HCT116 (cell line): ENCODE measurements around the gene SLC22A23. TPM values are rescaled to one million over a fixed set of nuclear protein-coding genes. Genes with fewer than 3 reads are reported as not detected.

Experiments used
- ATAC-seq: fragments of 200-7000 bp; cut with Tn5 transposase; 2 replicates; pipeline ENCODE4 v1.9.1; 2020; ENCODE audit warnings: mild to moderate bottlenecking, moderate library complexity
- BruUV-seq: library from RNA; stranded (reverse); fragments of 400-500 nt; replicated peaks from 2 replicates; lab custom pipeline; 2021; lab: Mats Ljungman, UMichigan
- CTCF ChIA-PET: fragments of 300-600 bp; sonication (Branson Sonifier 250); formaldehyde crosslinking; loops from one replicate; lab custom pipeline; 2021; ENCODE audit warnings: antibody characterized with exemption; lab: Charles Lee
- POLR2A ChIA-PET: fragments of 300-600, 350-600 bp; sonication (Branson Sonifier 250); formaldehyde crosslinking; loops from one replicate; lab custom pipeline; 2021; ENCODE audit warnings: antibody characterized with exemption; lab: Charles Lee
- RAD21 ChIA-PET, 2 experiments: fragments of 300-600 bp; sonication (Branson Sonifier 250); formaldehyde crosslinking; loops; one replicate each; lab custom pipeline; 2023; ENCODE audit warnings: low total read pairs in 2 of 2; ENCODE audit not compliant: uncharacterized antibody in 2 of 2, unreplicated experiment in 2 of 2, low non-redundant PET in 1 of 2; lab: Charles Lee
- DNase-seq: peaks from one replicate; pipeline ENCODE4 v3.0.0-alpha.2; 2010; ENCODE audit warnings: low read depth, low spot score
- H2AFZ ChIP-seq: fragments of 200-600 bp; shearing (Covaris generic), sonication (generic); 2 replicates; pipeline ENCODE4 v1.6.1; 2017; ENCODE audit warnings: low read depth, mixed run types, mixed read lengths, antibody characterized with exemption, low read length; ENCODE audit not compliant: poor library complexity, severe bottlenecking
- H3K27ac ChIP-seq: 2 replicates; pipeline ENCODE4 v1.5.1; 2012; ENCODE audit warnings: low read depth, low read length
- H3K27me3 ChIP-seq: fragments of 200-600 bp; sonication (generic); 2 replicates; pipeline ENCODE4 v1.6.1; 2016; ENCODE audit warnings: mixed run types, low read length, mixed read lengths; ENCODE audit not compliant: insufficient read depth
- H3K36me3 ChIP-seq, 2 experiments: fragments of 200-500 bp in 1 of 2; fragments of 200-600 bp in 1 of 2; sonication (Bioruptor generic) in 1 of 2; sonication (generic) in 1 of 2; 2 replicates each; pipeline versions ENCODE4 v1.5.1 to v1.6.1; 2014 to 2016; ENCODE audit warnings: low read length in 2 of 2, inconsistent platforms in 1 of 2, mixed read lengths in 1 of 2, mixed run types in 1 of 2; ENCODE audit not compliant: insufficient read depth in 2 of 2, control insufficient read depth in 1 of 2
- H3K4me1 ChIP-seq, 2 experiments: fragments of 200-600 bp in 1 of 2; sonication (generic) in 1 of 2; 2 replicates each; pipeline versions ENCODE4 v1.5.1 to v1.6.1; 2012 to 2017; ENCODE audit warnings: low read length in 2 of 2, inconsistent platforms in 1 of 2, mild to moderate bottlenecking in 1 of 2, mixed read lengths in 1 of 2, mixed run types in 1 of 2, moderate library complexity in 1 of 2; ENCODE audit not compliant: insufficient read depth in 2 of 2, control insufficient read depth in 1 of 2
- H3K4me2 ChIP-seq: fragments of 200-600 bp; sonication (generic); 2 replicates; pipeline ENCODE4 v1.6.1; 2017; ENCODE audit warnings: mixed run types, low read length, mixed read lengths
- H3K4me3 ChIP-seq, 2 experiments: fragments of 200-600 bp in 1 of 2; sonication (generic) in 1 of 2; replicated peaks in 1 of 2; 2 replicates each; pipeline ENCODE4 v1.5.1; 2011 to 2016; ENCODE audit warnings: low read length in 2 of 2, control low read depth in 1 of 2, low read depth in 1 of 2, mild to moderate bottlenecking in 1 of 2, mixed read lengths in 1 of 2, mixed run types in 1 of 2
- H3K79me2 ChIP-seq: fragments of 200-600 bp; sonication (generic); 2 replicates; pipeline ENCODE4 v1.6.1; 2017; ENCODE audit warnings: mild to moderate bottlenecking, mixed run types, low read length, moderate library complexity, mixed read lengths; ENCODE audit not compliant: insufficient read depth
- H3K9ac ChIP-seq: fragments of 200-600 bp; sonication (generic); 2 replicates; pipeline ENCODE4 v1.6.1; 2016; ENCODE audit warnings: low read length, mixed read lengths
- H3K9me2 ChIP-seq: fragments of 200-600 bp; sonication (generic), shearing (Covaris generic); 2 replicates; pipeline ENCODE4 v1.6.1; 2017; ENCODE audit warnings: mixed run types, mild to moderate bottlenecking, moderate library complexity; ENCODE audit not compliant: insufficient read depth
- H3K9me3 ChIP-seq, 2 experiments: fragments of 200-500 bp in 1 of 2; fragments of 200-600 bp in 1 of 2; sonication (Bioruptor generic) in 1 of 2; sonication (generic) in 1 of 2; 2 replicates each; pipeline ENCODE4 v1.6.1; 2014 to 2017; ENCODE audit warnings: low read length in 2 of 2, mixed read lengths in 2 of 2, inconsistent platforms in 1 of 2, low read depth in 1 of 2, mild to moderate bottlenecking in 1 of 2, mixed run types in 1 of 2, moderate library complexity in 1 of 2; ENCODE audit not compliant: control insufficient read depth in 1 of 2, insufficient read depth in 1 of 2
- H4K20me1 ChIP-seq: fragments of 200-600 bp; sonication (generic), shearing (Covaris generic); 2 replicates; pipeline ENCODE4 v1.6.1; 2017; ENCODE audit warnings: mixed run types, mild to moderate bottlenecking, moderate library complexity; ENCODE audit not compliant: insufficient read depth
- CEBPB ChIP-seq: IDR thresholded peaks from 2 replicates; pipeline ENCODE4 v1.6.1; 2012; ENCODE audit warnings: low read depth
- CTCF ChIP-seq, 3 experiments: fragments of 200-600 bp in 1 of 3; sonication (generic) in 1 of 3; IDR thresholded peaks in 2 of 3; conservative IDR thresholded peaks in 1 of 3; 2 replicates each; pipeline ENCODE4 v1.5.1; 2012 to 2017; ENCODE audit warnings: low read depth in 2 of 3, low read length in 2 of 3, antibody characterized with exemption in 1 of 3, borderline replicate concordance in 1 of 3, control low read depth in 1 of 3, mild to moderate bottlenecking in 1 of 3, mixed read lengths in 1 of 3, mixed run types in 1 of 3, moderate library complexity in 1 of 3; ENCODE audit not compliant: insufficient read depth in 1 of 3
- EGR1 ChIP-seq: IDR thresholded peaks from 2 replicates; pipeline ENCODE4 v1.6.1; 2012; ENCODE audit warnings: low read depth
- ELF1 ChIP-seq: IDR thresholded peaks from 2 replicates; pipeline ENCODE4 v1.6.1; 2012; ENCODE audit warnings: low read depth, borderline replicate concordance
- EZH2 ChIP-seq: fragments of 200-600 bp; sonication (generic); IDR thresholded peaks from 2 replicates; pipeline ENCODE4 v1.6.1; 2017; ENCODE audit warnings: antibody characterized with exemption, mixed run types
- EZH2phosphoT487 ChIP-seq: fragments of 200-600 bp; IDR thresholded peaks from 2 replicates; pipeline ENCODE4 v1.6.1; 2018; ENCODE audit warnings: antibody characterized with exemption, borderline replicate concordance
- POLR2A ChIP-seq: IDR thresholded peaks from 2 replicates; pipeline ENCODE4 v1.7.0; 2011; ENCODE audit warnings: borderline replicate concordance; ENCODE audit not compliant: insufficient read depth, insufficient read length; ENCODE audit errors: extremely low read depth
- RAD21 ChIP-seq: IDR thresholded peaks from 2 replicates; pipeline ENCODE4 v1.6.1; 2012; ENCODE audit warnings: low read depth, mild to moderate bottlenecking
- SIN3A ChIP-seq: IDR thresholded peaks from 2 replicates; pipeline ENCODE4 v1.6.1; 2012; ENCODE audit warnings: low read depth
- SP1 ChIP-seq: IDR thresholded peaks from 2 replicates; pipeline ENCODE4 v1.6.1; 2012; ENCODE audit warnings: low read depth
- SRF ChIP-seq: IDR thresholded peaks from 2 replicates; pipeline ENCODE4 v1.6.1; 2012; ENCODE audit warnings: low read depth
- YY1 ChIP-seq: IDR thresholded peaks from 2 replicates; pipeline ENCODE4 v1.6.1; 2011; ENCODE audit warnings: low read length, low read depth, moderate library complexity, mild to moderate bottlenecking; ENCODE audit not compliant: insufficient replicate concordance; ENCODE audit errors: extremely low read depth
- ZFX ChIP-seq: fragments of 450-650 bp; IDR thresholded peaks from 2 replicates; pipeline ENCODE4 v1.6.1; 2017
- intact Hi-C: fragments of 100-400 bp; cut with micrococcal nuclease; formaldehyde crosslinking; loops from 2 replicates; pipeline ENCODE4 v1.10.0; 2022
- total RNA-seq: library from RNA; stranded (reverse); gene quantifications from one replicate; pipeline ENCODE4 v1.2.1, GENCODE V29; 2021; ENCODE audit not compliant: unreplicated experiment
- TF ChIP-seq, protein P1 (sequence below): IDR thresholded peaks from 2 replicates; pipeline ENCODE4 v1.6.1; 2012; ENCODE audit warnings: low read depth
- TF ChIP-seq, protein P2 (sequence below): IDR thresholded peaks from 2 replicates; pipeline ENCODE4 v1.6.1; 2012
- TF ChIP-seq, protein P3 (sequence below): IDR thresholded peaks from 2 replicates; pipeline ENCODE4 v1.6.1; 2012

The SLC22A23 gene
- total RNA-seq, 1 experiment from 2014 or later, result 11.5 TPM

- Histone ChIP-seq H3K4me3 (no peak overlapping the region), H3K9ac (no peak overlapping the region)
- no peak for TF ChIP-seq POLR2A
- no peak for TF ChIP-seq SP1
- no peak for TF ChIP-seq YY1
- TF ChIP-seq, protein P1, sequence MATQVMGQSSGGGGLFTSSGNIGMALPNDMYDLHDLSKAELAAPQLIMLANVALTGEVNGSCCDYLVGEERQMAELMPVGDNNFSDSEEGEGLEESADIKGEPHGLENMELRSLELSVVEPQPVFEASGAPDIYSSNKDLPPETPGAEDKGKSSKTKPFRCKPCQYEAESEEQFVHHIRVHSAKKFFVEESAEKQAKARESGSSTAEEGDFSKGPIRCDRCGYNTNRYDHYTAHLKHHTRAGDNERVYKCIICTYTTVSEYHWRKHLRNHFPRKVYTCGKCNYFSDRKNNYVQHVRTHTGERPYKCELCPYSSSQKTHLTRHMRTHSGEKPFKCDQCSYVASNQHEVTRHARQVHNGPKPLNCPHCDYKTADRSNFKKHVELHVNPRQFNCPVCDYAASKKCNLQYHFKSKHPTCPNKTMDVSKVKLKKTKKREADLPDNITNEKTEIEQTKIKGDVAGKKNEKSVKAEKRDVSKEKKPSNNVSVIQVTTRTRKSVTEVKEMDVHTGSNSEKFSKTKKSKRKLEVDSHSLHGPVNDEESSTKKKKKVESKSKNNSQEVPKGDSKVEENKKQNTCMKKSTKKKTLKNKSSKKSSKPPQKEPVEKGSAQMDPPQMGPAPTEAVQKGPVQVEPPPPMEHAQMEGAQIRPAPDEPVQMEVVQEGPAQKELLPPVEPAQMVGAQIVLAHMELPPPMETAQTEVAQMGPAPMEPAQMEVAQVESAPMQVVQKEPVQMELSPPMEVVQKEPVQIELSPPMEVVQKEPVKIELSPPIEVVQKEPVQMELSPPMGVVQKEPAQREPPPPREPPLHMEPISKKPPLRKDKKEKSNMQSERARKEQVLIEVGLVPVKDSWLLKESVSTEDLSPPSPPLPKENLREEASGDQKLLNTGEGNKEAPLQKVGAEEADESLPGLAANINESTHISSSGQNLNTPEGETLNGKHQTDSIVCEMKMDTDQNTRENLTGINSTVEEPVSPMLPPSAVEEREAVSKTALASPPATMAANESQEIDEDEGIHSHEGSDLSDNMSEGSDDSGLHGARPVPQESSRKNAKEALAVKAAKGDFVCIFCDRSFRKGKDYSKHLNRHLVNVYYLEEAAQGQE, result no peak
- TF ChIP-seq CEBPB, result no peak
- TF ChIP-seq SIN3A, result no peak
- no peak for TF ChIP-seq EGR1
- no peak for TF ChIP-seq EZH2phosphoT487
- no peak for TF ChIP-seq CTCF (IDR thresholded peaks at IDR 0.05 in 2 of 3, conservative IDR thresholded peaks at IDR 0.05 in 1 of 3; ENCODE audit: borderline replicate concordance in 1 of 3, insufficient read depth in 1 of 3, low read depth in 2 of 3, low read length in 2 of 3)
- TF ChIP-seq, protein P2, sequence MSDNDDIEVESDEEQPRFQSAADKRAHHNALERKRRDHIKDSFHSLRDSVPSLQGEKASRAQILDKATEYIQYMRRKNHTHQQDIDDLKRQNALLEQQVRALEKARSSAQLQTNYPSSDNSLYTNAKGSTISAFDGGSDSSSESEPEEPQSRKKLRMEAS, result no peak
- TF ChIP-seq, protein P3, sequence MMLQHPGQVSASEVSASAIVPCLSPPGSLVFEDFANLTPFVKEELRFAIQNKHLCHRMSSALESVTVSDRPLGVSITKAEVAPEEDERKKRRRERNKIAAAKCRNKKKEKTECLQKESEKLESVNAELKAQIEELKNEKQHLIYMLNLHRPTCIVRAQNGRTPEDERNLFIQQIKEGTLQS, result no peak
- TF ChIP-seq SRF, result no peak
- no peak for TF ChIP-seq ELF1
- no peak for TF ChIP-seq EZH2
- TF ChIP-seq ZFX, result no peak
- TF ChIP-seq RAD21, result no peak
- TF ChIP-seq, all 23 proteins: peak for 0
- Histone ChIP-seq H3K9me3 (no peaks in the 10 kb centered on the region), H3K36me3 (no peaks in the 10 kb centered on the region), H3K9me2 (no peaks in the 10 kb centered on the region), H3K27me3 (no peaks in the 10 kb centered on the region), H2AFZ (no peak overlapping the region), H3K4me2 (no peak overlapping the region), H3K79me2 (peaks cover 6% of the 10 kb centered on the region; the same call in 1 of the 2 replicates), H3K27ac (no peak overlapping the region), H3K4me1 (peaks cover 5 to 20% of the 10 kb centered on the region in 2 experiments; a peak in 3 of 4 replicates), H4K20me1 (no peaks in the 10 kb centered on the region)
- intact Hi-C loops, result no loop called here
- no TSS peak for BruUV-seq
- ATAC-seq (no peak), DNase-seq (no peak)
- ChIA-PET RAD21 (no interaction called here), CTCF (no interaction called here), POLR2A (no interaction called here)
Observed at GRCh38 chr6:3460253-3460652, 3.4 kb upstream of the SLC22A23 start.
